SIG-M5 treated with dmso at 0.1 percent for 504 hours (cell line): Measurements from ENCODE around the gene RPN1.
"Not testable (repeated sequence)": the region's sequence is repeated elsewhere in the genome, so short reads cannot be mapped to it uniquely, and the experiment has no call there.

Source experiments
- DNase-seq: peaks from one replicate; lab custom pipeline; 2025; ENCODE audit not compliant: unreplicated experiment; lab: John Stamatoyannopoulos, UW

Gene RPN1

DNA sequence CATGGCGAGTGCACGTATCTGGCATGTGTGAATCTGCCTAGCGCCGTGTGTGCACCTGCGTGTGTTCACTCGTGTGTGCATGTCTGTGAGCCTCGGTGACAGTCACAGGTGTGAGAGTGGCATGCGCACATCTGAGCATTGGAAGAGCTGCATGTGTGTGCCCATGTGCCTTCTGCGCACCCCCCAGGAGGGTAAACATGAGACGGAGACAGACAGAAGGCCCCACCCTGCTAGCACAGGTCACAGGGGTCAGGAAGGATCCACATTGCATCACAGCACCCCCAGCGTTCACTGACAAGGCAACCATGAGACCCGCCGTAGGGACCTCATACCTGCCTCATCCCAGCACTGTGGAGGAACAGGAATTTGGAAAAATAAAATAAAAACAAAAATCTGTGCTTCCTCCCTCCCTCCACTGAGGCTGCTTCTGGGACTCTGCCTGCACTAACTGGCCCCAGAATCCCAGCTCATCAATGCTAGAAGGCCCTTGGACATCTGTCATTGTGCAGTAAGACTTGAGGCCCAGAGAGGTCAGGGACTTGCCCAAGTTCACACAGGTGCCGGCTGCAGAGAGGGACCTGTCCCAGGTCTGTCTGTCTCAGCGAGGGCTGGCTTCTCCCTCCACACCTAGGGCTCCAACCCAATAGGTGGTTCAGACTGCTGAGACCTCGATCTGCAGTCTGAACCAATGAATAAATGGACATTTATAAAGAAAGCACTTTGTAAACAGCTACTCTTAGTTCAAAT lies 37.4 kb downstream of the RPN1 start:
- DNase-seq, result no peak

DNA sequence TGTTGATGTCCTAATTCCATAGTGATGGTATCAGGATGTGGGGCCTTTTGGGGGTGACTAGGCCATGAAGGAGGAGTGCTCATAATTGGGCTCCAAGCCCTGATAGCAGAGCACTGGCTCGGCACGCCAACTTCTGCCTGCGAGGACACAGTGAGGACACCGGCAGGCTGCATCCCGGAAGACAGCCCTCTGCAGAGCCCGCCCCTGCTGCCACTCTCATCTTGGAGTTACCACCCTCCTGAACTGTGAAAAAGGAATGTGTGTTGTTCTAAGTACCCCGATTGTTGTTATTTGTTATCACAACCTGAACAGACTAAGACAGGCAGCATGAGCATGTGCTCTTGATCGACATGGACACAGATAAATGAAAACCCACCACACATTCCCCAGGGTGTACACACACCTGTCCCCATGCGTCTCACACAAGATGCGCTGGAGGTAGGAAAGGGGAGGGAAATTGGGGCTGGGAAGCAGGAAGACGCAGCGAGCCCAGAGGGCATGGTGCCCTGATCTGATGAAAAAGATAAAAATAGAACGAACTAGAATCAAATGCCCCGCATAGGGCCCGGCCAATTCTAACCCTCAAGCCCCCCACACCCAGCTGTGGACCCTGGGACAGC lies 40.1 kb downstream of the RPN1 start:
- no peak for DNase-seq

GRCh38 chr3:128609294-128609693 lies 41.3 kb downstream of the RPN1 start:
- DNase-seq, result no peak

DNA sequence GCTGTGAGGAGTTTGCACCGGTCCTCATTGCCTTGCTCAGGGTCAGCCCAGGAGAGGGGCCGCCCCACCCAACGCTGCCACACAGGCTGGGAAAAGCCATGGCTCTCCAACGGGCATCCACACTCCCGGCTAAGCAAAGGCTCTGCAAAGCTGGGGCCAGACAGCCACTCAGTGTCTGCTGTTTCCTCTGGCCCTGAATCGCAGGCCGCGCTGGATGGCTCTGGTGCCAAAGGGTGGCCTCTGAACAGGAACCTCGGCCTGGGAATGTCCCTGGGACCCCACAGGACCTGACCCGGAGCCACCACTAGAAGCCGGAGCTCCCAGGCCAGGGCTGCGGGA lies 42.9 kb downstream of the RPN1 start:
- DNase-seq, result no peak

GRCh38 chr3:128606094-128606493 lies 44.5 kb downstream of the RPN1 start:
- DNase-seq, result no peak

- no peak for DNase-seq
Measured at GRCh38 chr3:128605091-128606046, 45.2 kb downstream of the RPN1 start.

DNA sequence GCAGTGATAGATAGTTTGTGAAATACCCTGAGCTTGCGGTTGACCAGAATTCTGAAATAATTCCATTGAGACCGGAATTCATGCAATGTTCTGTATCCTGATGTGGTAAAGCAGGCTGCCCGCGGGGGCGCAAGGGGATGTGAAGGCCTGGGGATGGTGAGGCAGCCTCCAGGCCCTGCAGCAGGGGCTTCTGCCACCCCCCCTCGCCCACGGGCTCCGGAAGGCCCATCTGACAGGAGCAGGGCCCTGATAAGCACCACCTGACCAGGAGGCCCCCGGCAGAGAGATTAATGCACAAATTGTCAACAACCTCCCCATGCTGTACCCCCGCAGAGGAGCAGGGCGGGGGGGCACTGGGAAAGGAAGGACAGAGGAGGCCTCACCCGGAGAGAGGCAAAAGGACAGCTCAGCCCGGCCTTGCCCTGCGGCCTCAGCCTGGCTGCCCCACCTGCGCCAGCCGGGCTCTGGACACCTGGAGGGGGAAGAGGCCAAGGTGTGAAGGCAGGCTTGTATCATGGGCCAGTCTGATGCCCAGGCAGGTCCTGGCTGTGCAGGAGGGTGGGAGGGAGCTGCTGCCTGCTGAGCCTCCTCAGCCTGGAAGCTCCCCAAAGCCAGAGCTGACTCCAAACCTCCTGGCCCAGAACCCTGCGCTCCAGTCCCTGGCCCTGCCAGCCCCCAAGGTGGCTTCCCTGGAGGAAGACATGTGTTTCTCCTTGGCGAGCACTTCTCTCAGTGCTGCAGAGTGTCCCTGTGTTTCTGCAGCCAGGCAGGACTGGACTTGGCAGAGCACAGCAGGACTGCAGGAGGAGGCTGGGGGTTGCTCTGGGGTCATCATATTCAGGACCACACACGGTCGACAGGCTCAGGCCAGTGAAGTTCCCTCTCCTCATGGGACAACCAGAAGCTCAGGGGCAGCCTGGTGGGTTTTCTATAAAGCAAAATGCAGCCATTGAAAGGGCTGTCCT lies 46.5 kb downstream of the RPN1 start:
- DNase-seq, result peak; percentile 89

DNA sequence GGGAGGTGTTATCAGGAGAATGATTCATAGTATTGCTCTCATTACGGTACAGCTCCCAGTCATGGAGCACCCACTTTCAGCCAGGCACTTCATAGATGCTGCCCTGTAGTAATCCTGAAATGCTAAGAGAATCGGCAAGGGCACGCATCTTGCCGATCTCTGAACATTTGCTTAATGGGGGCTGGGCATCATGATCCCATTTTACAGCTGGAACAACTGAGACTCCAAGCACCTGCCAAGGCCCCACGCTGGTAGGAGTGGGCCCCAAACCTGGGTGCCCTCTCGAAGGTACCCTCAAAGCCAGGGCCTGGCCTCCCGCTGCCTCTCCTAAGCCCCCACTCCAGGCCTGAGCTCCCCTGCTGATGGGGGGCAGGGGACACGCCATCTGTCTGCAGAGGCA lies 47.3 kb downstream of the RPN1 start:
- DNase-seq, result no peak

DNA sequence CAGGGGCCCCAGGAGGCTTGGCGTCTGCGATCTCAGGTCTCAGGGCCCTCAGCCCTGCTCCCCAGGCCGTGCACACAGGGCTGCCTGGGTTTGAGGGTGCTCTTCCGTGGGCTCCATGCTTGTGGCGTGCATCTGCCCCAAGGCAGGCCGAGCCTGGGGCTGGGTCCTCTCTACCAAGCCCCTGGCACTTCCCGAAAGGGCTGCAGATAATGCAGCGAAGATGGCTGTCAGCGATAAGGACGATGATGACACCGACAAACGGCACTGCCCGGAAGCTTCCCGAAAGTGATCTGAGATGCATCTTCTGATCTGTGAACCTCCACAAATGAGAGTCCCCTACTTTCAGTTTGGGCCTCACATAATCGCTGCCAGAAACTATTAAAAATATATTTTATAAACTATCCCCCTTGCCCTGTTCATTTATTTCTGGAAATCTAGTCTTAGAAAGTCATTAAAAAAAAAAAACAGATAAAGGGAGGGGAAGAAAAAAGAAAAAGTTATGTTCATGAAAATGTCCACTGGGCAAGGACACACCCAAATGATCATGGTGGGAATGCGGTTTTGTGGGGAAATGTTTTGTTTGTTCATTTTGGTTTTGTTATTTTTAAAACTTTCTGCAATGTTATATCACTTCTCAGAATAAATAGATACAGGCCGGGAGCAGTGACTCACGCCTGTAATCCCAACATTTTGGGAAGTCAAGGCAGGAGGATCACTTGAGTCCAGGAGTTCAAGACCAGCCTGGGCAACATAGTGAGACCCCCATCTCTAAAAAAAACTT lies 51.5 kb downstream of the RPN1 start:
- DNase-seq, result peak; percentile 44

DNA sequence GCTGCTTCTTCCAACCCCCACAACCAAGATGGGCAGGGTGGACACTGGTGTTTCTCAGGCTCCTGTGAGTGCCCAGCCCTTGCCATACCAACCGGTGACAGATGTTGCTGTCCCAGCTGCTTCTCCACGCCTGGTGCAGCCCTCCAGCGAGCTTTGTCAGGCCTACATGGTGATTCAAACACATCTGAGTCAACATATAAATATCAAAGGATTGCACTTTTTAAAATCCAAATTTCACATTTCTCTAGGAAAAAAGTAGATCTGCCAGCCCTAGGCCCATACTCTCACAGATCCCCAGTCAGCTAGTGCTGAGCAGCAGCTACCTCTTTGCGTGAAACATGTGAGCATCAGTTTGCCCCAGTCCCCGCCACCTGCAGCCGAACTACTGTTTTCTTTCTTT lies 52.7 kb downstream of the RPN1 start:
- no peak for DNase-seq

- no peak for DNase-seq
Measured at GRCh38 chr3:128592864-128593263, 57.8 kb downstream of the RPN1 start.

- peak; percentile 60 for DNase-seq
Measured at GRCh38 chr3:128591738-128592426, 58.7 kb downstream of the RPN1 start.

DNA sequence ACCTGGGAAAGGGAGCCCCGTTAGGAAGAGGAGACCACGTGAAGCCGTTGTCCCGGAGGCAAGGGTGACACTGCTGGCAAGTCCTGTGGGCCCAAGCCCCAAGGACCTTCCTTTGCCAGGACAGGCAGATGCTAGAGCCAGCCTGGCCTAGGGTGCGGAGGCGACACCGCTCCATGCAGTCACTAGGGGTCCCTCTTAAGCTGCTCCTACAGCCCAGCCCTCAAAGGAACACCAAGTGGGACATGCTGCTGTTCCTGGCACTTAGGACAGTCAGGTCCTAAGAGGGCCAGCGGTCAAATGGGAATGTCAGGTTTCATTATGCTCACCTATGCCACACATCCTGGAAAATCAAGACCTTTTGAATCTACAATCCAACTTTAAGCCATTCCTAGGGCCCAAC lies 59.7 kb downstream of the RPN1 start:
- no peak for DNase-seq

DNA sequence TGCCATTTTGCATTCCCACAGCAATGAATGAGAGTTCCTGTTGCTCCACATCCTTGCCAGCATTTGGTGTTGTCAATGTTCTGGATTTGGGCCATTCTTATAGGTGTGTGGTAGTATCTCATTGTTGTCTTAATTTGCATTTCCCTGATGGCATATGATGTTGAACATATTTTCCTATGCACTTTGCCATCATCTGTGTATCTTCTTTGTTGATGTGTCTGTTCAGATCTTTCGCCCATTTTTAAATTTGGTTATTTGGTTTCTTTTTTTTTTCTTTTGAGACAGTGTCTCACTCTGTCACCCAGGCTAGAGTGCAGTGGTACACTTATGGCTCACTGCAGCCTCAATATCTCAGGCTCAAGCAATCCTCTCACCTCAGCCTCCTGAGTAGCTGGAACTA lies 60.6 kb downstream of the RPN1 start:
- not testable (repeated sequence) for DNase-seq

GRCh38 chr3:128588147-128588546 lies 62.5 kb downstream of the RPN1 start:
- peak; percentile 36 for DNase-seq

- no peak for DNase-seq
Measured at GRCh38 chr3:128587391-128587790, 63.2 kb downstream of the RPN1 start.

GRCh38 chr3:128586932-128587331 lies 63.7 kb downstream of the RPN1 start:
- not testable (repeated sequence) for DNase-seq

GRCh38 chr3:128586391-128586790 lies 64.2 kb downstream of the RPN1 start:
- not testable (repeated sequence) for DNase-seq

DNA sequence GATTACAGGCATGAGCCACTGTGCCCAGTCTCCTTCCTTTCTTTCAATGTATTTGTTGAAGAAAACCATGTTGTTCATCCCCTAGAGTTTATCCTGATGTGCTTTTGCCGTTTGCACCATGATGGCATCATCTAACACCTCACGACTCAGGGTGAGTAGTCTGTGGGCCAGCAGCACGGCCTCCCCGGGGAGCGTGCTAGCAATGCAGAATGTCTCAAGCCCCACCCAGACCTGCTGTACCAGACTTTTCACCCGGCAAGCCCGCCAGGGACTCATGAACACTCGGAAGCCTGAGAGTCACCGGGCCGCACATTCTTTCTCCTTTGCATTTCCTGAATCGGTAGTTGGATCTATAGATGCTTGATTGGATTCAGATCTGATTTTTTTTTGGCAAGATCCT lies 64.6 kb downstream of the RPN1 start:
- no peak for DNase-seq
